K562 (cell line): ENCODE results near the gene CLEC3B. TPM values are rescaled to one million over a fixed set of nuclear protein-coding genes. Genes with fewer than 3 reads are reported as not detected.

Experiments used
- ATAC-seq: fragments of 200-7000 bp; cut with Tn5 transposase; 3 replicates; pipeline ENCODE4 v1.9.1; 2020; ENCODE audit warnings: moderate library complexity
- BruUV-seq: library from RNA; stranded (reverse); fragments of 400-500 nt; replicated peaks from 2 replicates; lab custom pipeline; 2021; lab: Mats Ljungman, UMichigan
- CTCF ChIA-PET: fragments of 300-600 bp; formaldehyde crosslinking; extraction: SDS; loops from one replicate; lab custom pipeline; 2021; ENCODE audit warnings: low intra/inter-chr PET ratio; lab: Yijun Ruan, JAX
- POLR2A ChIA-PET: fragments of 300-600, 350-650 bp; sonication (Branson Sonifier 250); formaldehyde crosslinking; extraction: SDS; loops from one replicate; lab custom pipeline; 2021; ENCODE audit warnings: antibody characterized with exemption, inconsistent platforms; lab: Yijun Ruan, JAX
- DNase-seq, 4 experiments: peaks; one replicate each; pipeline versions ENCODE4 v3.0.0 to v3.0.0-alpha.2; 2011 to 2018; ENCODE audit warnings: low spot score in 3 of 4, mixed read lengths in 3 of 4; ENCODE audit errors: extremely low read depth in 1 of 4
- FAIRE-seq: peaks from 2 replicates; lab custom pipeline; 2011; peaks lifted over from hg19 to GRCh38; lab: Jason Lieb, UNC
- H2AFZ ChIP-seq: 2 replicates; pipeline ENCODE4 v1.6.0; 2011; ENCODE audit warnings: low read depth, low read length, control low read depth, inconsistent platforms
- H3K27ac ChIP-seq: fragments of 200-600 bp; 3 replicates; pipeline ENCODE4 v1.8.0; 2011; ENCODE audit warnings: low read depth, mild to moderate bottlenecking, control low read depth, inconsistent platforms, low read length, moderate library complexity, mixed read lengths; ENCODE audit errors: extremely low read depth
- H3K27me3 ChIP-seq, 2 experiments: fragments of 300-600 bp in 1 of 2; 2 replicates in 1 of 2; 3 replicates in 1 of 2; pipeline versions ENCODE4 v1.6.0 to v1.8.0; 2011; ENCODE audit warnings: inconsistent platforms in 2 of 2, low read length in 2 of 2, mild to moderate bottlenecking in 1 of 2, mixed read lengths in 1 of 2, moderate library complexity in 1 of 2; ENCODE audit not compliant: control insufficient read depth in 2 of 2, insufficient read depth in 2 of 2
- H3K36me3 ChIP-seq: fragments of 300-600 bp; 3 replicates; pipeline ENCODE4 v1.8.0; 2011; ENCODE audit warnings: mild to moderate bottlenecking, low read length, inconsistent platforms; ENCODE audit not compliant: control insufficient read depth, insufficient read depth
- H3K4me1 ChIP-seq, 2 experiments: fragments of 200-600 bp in 1 of 2; replicated peaks in 1 of 2; 2 replicates in 1 of 2; 3 replicates in 1 of 2; pipeline versions ENCODE4 v1.5.1 to v1.8.0; 2011; ENCODE audit warnings: inconsistent platforms in 2 of 2, low read length in 2 of 2, mild to moderate bottlenecking in 1 of 2, mixed read lengths in 1 of 2, moderate library complexity in 1 of 2; ENCODE audit not compliant: control insufficient read depth in 2 of 2, insufficient read depth in 2 of 2
- H3K4me2 ChIP-seq: 2 replicates; pipeline ENCODE4 v1.6.1; 2011; ENCODE audit warnings: low read length, control low read depth, inconsistent platforms, mixed read lengths; ENCODE audit not compliant: insufficient read depth
- H3K4me3 ChIP-seq: fragments of 200-600 bp; sonication (generic), shearing (Covaris generic); 2 replicates; pipeline ENCODE4 v1.5.1; 2016; ENCODE audit warnings: control low read depth, inconsistent platforms
- H3K79me2 ChIP-seq: fragments of 200-600 bp; 3 replicates; pipeline ENCODE4 v1.8.0; 2011; ENCODE audit warnings: low read length, inconsistent platforms; ENCODE audit not compliant: control insufficient read depth, insufficient read depth
- H3K9ac ChIP-seq, 2 experiments: 2 replicates each; pipeline versions ENCODE4 v1.6.0 to v1.6.1; 2011; ENCODE audit warnings: low read depth in 2 of 2, low read length in 2 of 2, control low read depth in 1 of 2, inconsistent platforms in 1 of 2, mild to moderate bottlenecking in 1 of 2, mixed read lengths in 1 of 2; ENCODE audit not compliant: insufficient read depth in 1 of 2
- H3K9me1 ChIP-seq: one replicate; pipeline ENCODE4 v1.6.0; 2011; ENCODE audit warnings: inconsistent platforms, mild to moderate bottlenecking, low read length, moderate library complexity; ENCODE audit not compliant: control insufficient read depth, insufficient read depth
- H3K9me3 ChIP-seq: replicated peaks from 2 replicates; pipeline ENCODE4 v1.5.1; 2011; ENCODE audit warnings: low read depth, low read length, inconsistent platforms; ENCODE audit not compliant: control insufficient read depth, insufficient read depth
- H4K20me1 ChIP-seq: replicated peaks from 2 replicates; pipeline ENCODE4 v1.6.1; 2011; ENCODE audit warnings: low read length, inconsistent platforms, mixed read lengths; ENCODE audit not compliant: control insufficient read depth, insufficient read depth
- ELF4 ChIP-seq: fragments of 450-650 bp; formaldehyde crosslinking; IDR thresholded peaks from 2 replicates; pipeline ENCODE4 v1.4.0; 2022; ENCODE audit warnings: missing genetic modification characterization
- GATA2 ChIP-seq: sonication (generic); formaldehyde crosslinking; IDR thresholded peaks from 2 replicates; pipeline ENCODE4 v1.4.0; 2020; ENCODE audit warnings: mild to moderate bottlenecking, missing genetic modification reagents
- MCM3 ChIP-seq: fragments of 450-650 bp; IDR thresholded peaks from 2 replicates; pipeline ENCODE4 v1.6.1; 2016
- RFX1 ChIP-seq: fragments of 450-650 bp; IDR thresholded peaks from 2 replicates; pipeline ENCODE4 v1.6.1; 2016; ENCODE audit warnings: mild to moderate bottlenecking, moderate library complexity
- RUNX1 ChIP-seq: sonication (generic); IDR thresholded peaks from 2 replicates; pipeline ENCODE4 v1.6.1; 2016; ENCODE audit warnings: antibody characterized with exemption, low read depth
- SIN3A ChIP-seq, 2 experiments: fragments of 150-350 bp in 1 of 2; IDR thresholded peaks; 2 replicates each; pipeline ENCODE4 v1.6.1; 2011 to 2016; ENCODE audit warnings: borderline replicate concordance in 2 of 2, low read depth in 2 of 2, low read length in 2 of 2, mild to moderate bottlenecking in 2 of 2, moderate library complexity in 2 of 2; ENCODE audit not compliant: control insufficient read depth in 1 of 2
- SIX5 ChIP-seq, 2 experiments: IDR thresholded peaks; 2 replicates each; pipeline ENCODE4 v1.6.1; 2011; ENCODE audit warnings: low read length in 2 of 2, borderline replicate concordance in 1 of 2, low read depth in 1 of 2, mild to moderate bottlenecking in 1 of 2, moderate library complexity in 1 of 2; ENCODE audit not compliant: insufficient read depth in 1 of 2
- SNRNP70 ChIP-seq: fragments of 200-400 bp; formaldehyde crosslinking; optimal IDR thresholded peaks from 2 replicates; pipeline ENCODE3; 2017; ENCODE audit warnings: low read depth, low read length
- XRCC3 ChIP-seq: fragments of 450-650 bp; IDR thresholded peaks from 2 replicates; pipeline ENCODE4 v1.6.1; 2017; ENCODE audit warnings: mild to moderate bottlenecking, moderate library complexity
- YBX1 ChIP-seq: fragments of 450-650 bp; IDR thresholded peaks from 2 replicates; pipeline ENCODE4 v1.7.1; 2016; ENCODE audit warnings: mild to moderate bottlenecking
- ZNF174 ChIP-seq: fragments of 250-450 bp; sonication (Bioruptor Pico); IDR thresholded peaks from 2 replicates; pipeline ENCODE4 v1.4.0; 2020; ENCODE audit warnings: mild to moderate bottlenecking
- ZNF239 ChIP-seq: fragments of 250-450 bp; sonication (Bioruptor Pico); IDR thresholded peaks from 2 replicates; pipeline ENCODE4 v1.4.0; 2020; ENCODE audit warnings: mild to moderate bottlenecking
- ZNF354B ChIP-seq: fragments of 250-450 bp; sonication (Bioruptor Pico); IDR thresholded peaks from 2 replicates; pipeline ENCODE4 v1.4.0; 2020
- WGBS: fragments of 100-300 bp; shearing (Covaris generic); methylation state at CpG from one replicate; pipeline ENCODE4 v1.1.6; 2016; ENCODE audit warnings: low coverage, mixed read lengths; ENCODE audit not compliant: insufficient coverage; ENCODE audit errors: missing lambda C conversion rate; 5-methylcytosine and 5-hydroxymethylcytosine counted together
- in situ Hi-C: fragments of 300-500 bp; cut with MboI; formaldehyde crosslinking; loops from 4 replicates; pipeline ENCODE4 v1.15.0; 2018; ENCODE audit warnings: inconsistent platforms, mixed read lengths
- intact Hi-C: fragments of 100-400 bp; cut with micrococcal nuclease; formaldehyde crosslinking; loops from 2 replicates; pipeline ENCODE4 v1.14.2; 2022
- polyA plus RNA-seq, 8 experiments: library from polyadenylated mRNA; depleted of rRNA in 4 of 8; stranded (reverse) in 5 of 8; unstranded in 3 of 8; fragments of >200 nt; fragmentation: Nextera tagmentation in 2 of 8; fragmentation: Illumina TruSeq in 1 of 8; extraction: Ambion mirVana in 2 of 8; extraction: Trizol in 1 of 8; gene quantifications; 2 replicates each; pipeline versions ENCODE4 v1.2.1 to v1.2.3, GENCODE V29; 2011 to 2014; ENCODE audit warnings: inconsistent platforms in 1 of 8, missing spikeins in 1 of 8
- total RNA-seq, 7 experiments: library from RNA; depleted of rRNA in 6 of 7; stranded (reverse); fragments of >200 nt in 6 of 7; fragmentation: Illumina TruSeq in 2 of 7; extraction: Trizol in 2 of 7; gene quantifications; 2 replicates each; pipeline versions ENCODE4 v1.2.1 to v1.2.3, GENCODE V29; 2011 to 2021; ENCODE audit warnings: low replicate concordance in 1 of 7
- TF ChIP-seq, protein P1 (sequence below): fragments of 250-450 bp; sonication (Bioruptor Pico); IDR thresholded peaks from 2 replicates; pipeline ENCODE4 v1.8.0; 2022; ENCODE audit warnings: moderate library complexity, mild to moderate bottlenecking, inconsistent platforms
- TF ChIP-seq, protein P2 (sequence below): fragments of 450-650 bp; conservative IDR thresholded peaks from 2 replicates; pipeline ENCODE4 v1.6.1; 2016; ENCODE audit warnings: missing genetic modification characterization, low read depth, mild to moderate bottlenecking, missing compliant biosample characterization, moderate library complexity

CLEC3B gene
- total and polyA plus RNA-seq, 9 of the 15 experiments (the other 6 are each of a cell fraction or from before 2014, with no cell fraction given), result not detected

DNA sequence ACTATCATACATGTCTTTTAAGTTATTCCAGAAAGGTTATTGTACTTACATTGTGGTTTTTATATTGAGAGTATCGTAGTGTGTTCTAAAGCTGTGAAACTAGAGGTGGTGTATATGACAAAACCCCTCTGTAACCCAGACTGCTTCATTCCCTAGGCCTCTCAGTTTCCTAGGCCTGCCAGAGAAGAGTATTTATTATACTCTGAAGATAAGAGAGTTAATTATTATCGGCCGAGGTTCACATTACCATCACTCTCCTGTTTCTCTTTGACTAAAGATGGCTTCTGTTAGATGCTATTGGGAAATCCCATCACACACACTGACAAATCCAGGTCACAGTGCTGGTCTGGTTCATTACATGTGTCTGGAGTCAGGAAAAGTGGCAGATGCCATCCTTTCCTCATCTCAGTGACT is 29.5 kb upstream of the CLEC3B start:
- Histone ChIP-seq H3K4me1 (no peaks in the 10 kb centered on the region; a peak in 1 of 5 replicates), H3K4me3 (no peak overlapping the region), H3K9me1 (peaks cover 6% of the 10 kb centered on the region), H2AFZ (no peak overlapping the region), H3K79me2 (peaks cover 33% of the 10 kb centered on the region), H3K27me3 (no peaks in the 10 kb centered on the region), H3K9me3 (no peaks in the 10 kb centered on the region), H3K36me3 (peaks cover 96% of the 10 kb centered on the region)
- ATAC-seq, result no peak
- CTCF ChIA-PET, result no interaction called here
- no TSS peak for BruUV-seq
- no peak for TF ChIP-seq ZNF354B (CRISPR knock-in tag)
- TF ChIP-seq, all 486 proteins: peak for 0
- peaks cover 8% of the 10 kb centered on the region; the same call in 1 of the 2 replicates for H4K20me1 ChIP-seq
- no peak overlapping the region for H3K27ac ChIP-seq
- H3K9ac ChIP-seq, result no peak overlapping the region
- H3K4me2 ChIP-seq, result no peak overlapping the region
- intact Hi-C loops (loop anchor here (10.0 kb wide), 1 partner anchor 672 kb away; no protein-coding TSS in a partner anchor), in situ Hi-C loops (no loop called here)
- POLR2A ChIA-PET, result interaction anchor here (2.4 kb wide), 1 partner anchor 10 kb away, joined by 13 read pairs; no protein-coding TSS in a partner anchor
- 96% methylated on average over 3 of the region's 3 CpGs for WGBS
- DNase-seq (no peak), FAIRE-seq (no peak)

GRCh38 chr3:44999782-45000181 is 26.3 kb upstream of the CLEC3B start:
- DNase-seq (no peak), FAIRE-seq (no peak), ATAC-seq (no peak)
- H2AFZ ChIP-seq, result no peak overlapping the region
- no peaks in the 10 kb centered on the region for H3K9me3 ChIP-seq
- BruUV-seq, result no TSS peak
- CTCF ChIA-PET, result no interaction called here
- TF ChIP-seq SNRNP70 (no peak), ZNF239 (CRISPR knock-in tag) (no peak), YBX1 (no peak), RFX1 (no peak), SIX5 (IDR thresholded peaks at IDR 0.05; ENCODE audit: borderline replicate concordance in 1 of 2, insufficient read depth in 1 of 2, low read depth in 1 of 2, low read length in 2 of 2) (no peak), ELF4 (no peak), RUNX1 (no peak), GATA2 (CRISPR knock-in tag) (no peak), SIN3A (IDR thresholded peaks at IDR 0.05; ENCODE audit: borderline replicate concordance in 2 of 2, control insufficient read depth in 1 of 2, low read depth in 2 of 2, low read length in 2 of 2) (no peak), XRCC3 (no peak), MCM3 (no peak), ZNF174 (no peak)
- TF ChIP-seq, protein P1, sequence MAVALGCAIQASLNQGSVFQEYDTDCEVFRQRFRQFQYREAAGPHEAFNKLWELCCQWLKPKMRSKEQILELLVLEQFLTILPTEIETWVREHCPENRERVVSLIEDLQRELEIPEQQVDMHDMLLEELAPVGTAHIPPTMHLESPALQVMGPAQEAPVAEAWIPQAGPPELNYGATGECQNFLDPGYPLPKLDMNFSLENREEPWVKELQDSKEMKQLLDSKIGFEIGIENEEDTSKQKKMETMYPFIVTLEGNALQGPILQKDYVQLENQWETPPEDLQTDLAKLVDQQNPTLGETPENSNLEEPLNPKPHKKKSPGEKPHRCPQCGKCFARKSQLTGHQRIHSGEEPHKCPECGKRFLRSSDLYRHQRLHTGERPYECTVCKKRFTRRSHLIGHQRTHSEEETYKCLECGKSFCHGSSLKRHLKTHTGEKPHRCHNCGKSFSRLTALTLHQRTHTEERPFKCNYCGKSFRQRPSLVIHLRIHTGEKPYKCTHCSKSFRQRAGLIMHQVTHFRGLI (CRISPR knock-in tag), result no peak
- TF ChIP-seq, protein P2, sequence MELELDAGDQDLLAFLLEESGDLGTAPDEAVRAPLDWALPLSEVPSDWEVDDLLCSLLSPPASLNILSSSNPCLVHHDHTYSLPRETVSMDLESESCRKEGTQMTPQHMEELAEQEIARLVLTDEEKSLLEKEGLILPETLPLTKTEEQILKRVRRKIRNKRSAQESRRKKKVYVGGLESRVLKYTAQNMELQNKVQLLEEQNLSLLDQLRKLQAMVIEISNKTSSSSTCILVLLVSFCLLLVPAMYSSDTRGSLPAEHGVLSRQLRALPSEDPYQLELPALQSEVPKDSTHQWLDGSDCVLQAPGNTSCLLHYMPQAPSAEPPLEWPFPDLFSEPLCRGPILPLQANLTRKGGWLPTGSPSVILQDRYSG (tag), result no peak
- H3K4me1 ChIP-seq, result no peaks in the 10 kb centered on the region
- H3K9me1 ChIP-seq, result no peaks in the 10 kb centered on the region
- in situ Hi-C loops, result no loop called here
- H3K4me3 ChIP-seq, result no peak overlapping the region
- POLR2A ChIA-PET, result interaction anchor here (1.4 kb wide), 1 partner anchor 16 kb away, joined by 3 read pairs; no protein-coding TSS in a partner anchor
- H3K27ac ChIP-seq, result no peak overlapping the region
- peaks cover 3% of the 10 kb centered on the region; the same call in 1 of the 3 replicates for H3K79me2 ChIP-seq
- H3K36me3 ChIP-seq, result peaks cover 92% of the 10 kb centered on the region
- 84% methylated on average over 2 of the region's 2 CpGs for WGBS
- H3K4me2 ChIP-seq, result no peak overlapping the region
- H3K27me3 ChIP-seq, result no peaks in the 10 kb centered on the region
- intact Hi-C loops, result loop anchor here (10.0 kb wide), 1 partner anchor 675 kb away; no protein-coding TSS in a partner anchor
- no peak overlapping the region for H3K9ac ChIP-seq
- no peaks in the 10 kb centered on the region for H4K20me1 ChIP-seq
